ENCODE data around the gene PON3.

Gene PON3

GRCh38 chr7:95316588-95316987, 79.6 kb downstream of the PON3 start:
- Mint-ChIP-seq H3K4me1 (ENCODE audit: low read depth) (no peaks in the 10 kb centered on the region), H3K36me3 (ENCODE audit: low read depth) (no peaks in the 10 kb centered on the region), H3K27me3 (peaks cover 11% of the 10 kb centered on the region), H3K4me3 (no peak overlapping the region), H3K27ac (no peak overlapping the region), H3K9me3 (no peaks in the 10 kb centered on the region)
- no peak for DNase-seq

DNA sequence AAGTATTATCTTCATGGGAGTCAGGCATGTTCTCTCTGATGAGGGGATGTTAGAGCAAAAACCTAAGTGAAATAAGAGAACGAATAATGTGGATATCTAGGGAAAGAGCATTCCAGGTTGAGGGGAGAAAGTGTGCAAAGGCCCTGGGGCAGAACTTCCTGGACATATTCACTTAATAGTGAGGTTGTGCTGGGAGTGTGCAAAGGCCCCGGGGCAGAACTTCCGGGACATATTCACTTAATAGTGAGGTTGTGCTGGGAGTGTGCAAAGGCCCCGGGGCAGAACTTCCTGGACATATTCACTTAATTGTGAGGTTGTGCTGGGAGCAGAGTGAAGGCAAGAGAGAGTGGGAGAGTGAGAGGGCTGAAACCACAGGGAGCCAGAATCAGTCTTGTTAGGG, 83.6 kb downstream of the PON3 start:
- Mint-ChIP-seq H3K27me3 (peaks cover 14% of the 10 kb centered on the region), H3K27ac (no peak overlapping the region)

GRCh38 chr7:95311389-95311788, 84.8 kb downstream of the PON3 start:
- Mint-ChIP-seq H3K27me3 (peaks cover 14% of the 10 kb centered on the region), H3K27ac (no peak overlapping the region), H3K4me1 (ENCODE audit: low read depth) (no peaks in the 10 kb centered on the region), H3K9me3 (no peaks in the 10 kb centered on the region), H3K36me3 (ENCODE audit: low read depth) (no peaks in the 10 kb centered on the region), H3K4me3 (no peak overlapping the region)
- no peak for DNase-seq

More for the DNA sequence above, 83.6 kb downstream of the PON3 start:
- no peak overlapping the region for H3K4me3 Mint-ChIP-seq
- no peaks in the 10 kb centered on the region for H3K9me3 Mint-ChIP-seq
- no peaks in the 10 kb centered on the region for H3K36me3 Mint-ChIP-seq (ENCODE audit: low read depth)
- DNase-seq, result no peak
- H3K4me1 Mint-ChIP-seq (ENCODE audit: low read depth), result no peaks in the 10 kb centered on the region

DNA sequence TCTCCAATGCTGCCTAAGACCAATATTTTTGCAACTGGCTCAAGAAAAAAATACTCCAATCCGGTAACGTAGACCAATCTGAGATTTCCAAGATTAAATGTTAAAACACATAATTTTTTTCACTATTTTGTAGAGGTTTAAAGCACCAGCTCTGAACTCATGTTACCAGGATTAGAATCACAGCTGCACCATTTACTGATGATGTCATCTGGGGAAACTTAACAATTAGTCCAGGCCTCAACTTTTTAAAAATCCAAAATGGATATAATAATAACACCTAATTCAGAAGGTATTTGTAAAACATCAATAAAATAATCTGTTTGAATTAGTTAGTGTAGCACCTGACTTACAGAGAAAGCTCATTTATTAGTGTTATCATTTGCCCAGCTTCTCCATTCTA, 86.2 kb downstream of the PON3 start:
- DNase-seq, result no peak
- H3K27ac Mint-ChIP-seq, result no peak overlapping the region
- no peak overlapping the region for H3K4me3 Mint-ChIP-seq
- H3K36me3 Mint-ChIP-seq (ENCODE audit: low read depth), result no peaks in the 10 kb centered on the region
- no peaks in the 10 kb centered on the region for H3K4me1 Mint-ChIP-seq (ENCODE audit: low read depth)
- peaks cover 14% of the 10 kb centered on the region for H3K27me3 Mint-ChIP-seq
- no peaks in the 10 kb centered on the region for H3K9me3 Mint-ChIP-seq
